Ovary (tissue), 9 donors: ENCODE results near the gene TMEM72. TPM values are rescaled to one million over a fixed set of nuclear protein-coding genes. Genes with fewer than 3 reads are reported as not detected.

Source experiments
- DNase-seq, 5 donors: peaks; one replicate each; pipeline ENCODE4 v3.0.0-alpha.2; 2019 to 2020
- H3K27ac ChIP-seq, 2 donors: fragments of 200-600 bp; one replicate each; pipeline versions ENCODE4 v1.5.1 to v1.8.0; 2019 to 2022
- H3K27me3 ChIP-seq: fragments of 200-600 bp; one replicate; pipeline ENCODE4 v1.8.0; 2022
- H3K36me3 ChIP-seq: fragments of 200-600 bp; sonication (generic); one replicate; pipeline ENCODE4 v1.5.1; 2019
- H3K4me1 ChIP-seq: one replicate; pipeline ENCODE4 v1.8.1; 2013; ENCODE audit warnings: mild to moderate bottlenecking, moderate library complexity; ENCODE audit not compliant: insufficient read depth
- H3K4me3 ChIP-seq: fragments of 200-600 bp; sonication (generic); one replicate; pipeline ENCODE4 v1.5.1; 2017
- H3K9me3 ChIP-seq, 2 donors: fragments of 200-600 bp in 1 of 2; sonication (generic) in 1 of 2; one replicate each; pipeline versions ENCODE4 v1.5.1 to v1.8.1; 2013 to 2019; ENCODE audit warnings: mild to moderate bottlenecking in 1 of 2, moderate library complexity in 1 of 2
- EP300 ChIP-seq: sonication (generic); formaldehyde crosslinking; IDR thresholded peaks from one replicate; pipeline ENCODE4 v1.6.1; 2017; ENCODE audit warnings: antibody characterized with exemption
- POLR2A ChIP-seq: fragments of 450-650 bp; IDR thresholded peaks from one replicate; pipeline ENCODE4 v1.6.1; 2017; ENCODE audit warnings: antibody characterized with exemption, mild to moderate bottlenecking, moderate library complexity
- WGBS, 3 donors: extraction: QIAGEN DNeasy Blood & Tissue Kit in 1 of 3; methylation state at CpG; one replicate each; pipeline versions ENCODE4 v1.1.5 to v1.1.7; 2013 to 2017; 5-methylcytosine and 5-hydroxymethylcytosine counted together
- intact Hi-C, 4 donors: fragments of 100-400 bp; cut with DNase I; formaldehyde crosslinking; loops; one replicate each; pipeline versions ENCODE4 v1.11.0 to v1.15.1; 2022 to 2023
- polyA plus RNA-seq, 2 donors: library from polyadenylated mRNA; stranded (reverse); fragments of 200-250 nt in 1 of 2; fragments of 350-450 nt in 1 of 2; fragmentation: Illumina TruSeq in 1 of 2; extraction: RNeasy Lipid Tissue Mini Kit (QIAGEN cat#74804) in 1 of 2; gene quantifications; one replicate each; pipeline ENCODE4 v1.2.3, GENCODE V29; 2013 to 2014
- total RNA-seq, 7 donors: library from RNA; depleted of rRNA in 2 of 7; stranded (reverse); fragments of >200 nt in 2 of 7; fragmentation: NEBNext Ultra II Directional in 3 of 7; extraction: Animal tissue kit (Norgen Biotek cat#: 25700) in 3 of 7; gene quantifications; one replicate each; pipeline versions ENCODE4 v1.1.0 to v1.2.4, GENCODE V29; 2016 to 2023
- TF ChIP-seq, protein P1 (sequence below), 3 donors: fragments of 450-650 bp in 2 of 3; fragments of 200-600 bp in 1 of 3; IDR thresholded peaks; one replicate each; pipeline versions ENCODE4 v1.5.1 to v1.8.0; 2016 to 2022; ENCODE audit warnings: antibody characterized with exemption in 3 of 3, mild to moderate bottlenecking in 1 of 3
- donor health status: DM: no; HTN: no; CAD: no; lungs with moderate emphysema.
- donor health status: DM: no; HTN: no; CAD: no.
- donor health status: Bipolar disorder and iron deficiency.
- donor health status: DM: yes; HTN: yes; CAD: no.
- donor health status: DM: no; HTN: no; CAD: no.
- donor health status: DM: yes; HTN: yes; CAD: no.

TMEM72 gene
- total and polyA plus RNA-seq, 9 donors: 0.05 TPM; not detected in 8

DNA sequence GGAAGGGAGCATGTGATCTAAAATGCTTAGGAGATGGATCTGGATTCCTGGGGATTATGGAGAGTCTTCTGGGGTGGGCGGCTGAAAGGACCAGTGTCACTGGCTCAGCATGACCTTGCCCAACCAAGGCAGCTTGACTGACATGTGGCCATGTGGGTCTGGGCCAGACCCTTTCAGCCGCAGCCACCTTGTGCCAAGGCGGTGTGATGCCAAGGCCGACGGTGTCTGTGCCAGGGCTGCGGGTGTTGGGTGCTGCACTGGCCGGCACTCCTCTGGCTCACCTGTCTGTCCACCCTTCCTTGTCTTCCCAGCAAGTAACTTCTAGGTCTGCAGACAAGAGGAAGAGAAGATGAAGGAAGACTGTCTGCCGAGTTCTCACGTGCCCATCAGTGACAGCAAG lies 58.7 kb downstream of the TMEM72 start:
- peaks cover 8% of the 10 kb centered on the region for H3K4me1 ChIP-seq
- intact Hi-C loops: no loop called here
- no peaks in the 10 kb centered on the region for H3K27me3 ChIP-seq
- 93 to 95% (median 94%) methylated on average over 9 of the region's 9 CpGs for WGBS, 3 donors
- H3K4me3 ChIP-seq: no peak overlapping the region
- H3K9me3 ChIP-seq: no peaks in the 10 kb centered on the region
- no peaks in the 10 kb centered on the region for H3K36me3 ChIP-seq
- H3K27ac ChIP-seq: no peak overlapping the region
- TF ChIP-seq, protein P1, sequence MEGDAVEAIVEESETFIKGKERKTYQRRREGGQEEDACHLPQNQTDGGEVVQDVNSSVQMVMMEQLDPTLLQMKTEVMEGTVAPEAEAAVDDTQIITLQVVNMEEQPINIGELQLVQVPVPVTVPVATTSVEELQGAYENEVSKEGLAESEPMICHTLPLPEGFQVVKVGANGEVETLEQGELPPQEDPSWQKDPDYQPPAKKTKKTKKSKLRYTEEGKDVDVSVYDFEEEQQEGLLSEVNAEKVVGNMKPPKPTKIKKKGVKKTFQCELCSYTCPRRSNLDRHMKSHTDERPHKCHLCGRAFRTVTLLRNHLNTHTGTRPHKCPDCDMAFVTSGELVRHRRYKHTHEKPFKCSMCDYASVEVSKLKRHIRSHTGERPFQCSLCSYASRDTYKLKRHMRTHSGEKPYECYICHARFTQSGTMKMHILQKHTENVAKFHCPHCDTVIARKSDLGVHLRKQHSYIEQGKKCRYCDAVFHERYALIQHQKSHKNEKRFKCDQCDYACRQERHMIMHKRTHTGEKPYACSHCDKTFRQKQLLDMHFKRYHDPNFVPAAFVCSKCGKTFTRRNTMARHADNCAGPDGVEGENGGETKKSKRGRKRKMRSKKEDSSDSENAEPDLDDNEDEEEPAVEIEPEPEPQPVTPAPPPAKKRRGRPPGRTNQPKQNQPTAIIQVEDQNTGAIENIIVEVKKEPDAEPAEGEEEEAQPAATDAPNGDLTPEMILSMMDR (IDR thresholded peaks at IDR 0.05): no peak
- TF ChIP-seq EP300: no peak
- no peak for TF ChIP-seq POLR2A
- peak in 2 of 5 donors; percentile 22 to 31 for DNase-seq

DNA sequence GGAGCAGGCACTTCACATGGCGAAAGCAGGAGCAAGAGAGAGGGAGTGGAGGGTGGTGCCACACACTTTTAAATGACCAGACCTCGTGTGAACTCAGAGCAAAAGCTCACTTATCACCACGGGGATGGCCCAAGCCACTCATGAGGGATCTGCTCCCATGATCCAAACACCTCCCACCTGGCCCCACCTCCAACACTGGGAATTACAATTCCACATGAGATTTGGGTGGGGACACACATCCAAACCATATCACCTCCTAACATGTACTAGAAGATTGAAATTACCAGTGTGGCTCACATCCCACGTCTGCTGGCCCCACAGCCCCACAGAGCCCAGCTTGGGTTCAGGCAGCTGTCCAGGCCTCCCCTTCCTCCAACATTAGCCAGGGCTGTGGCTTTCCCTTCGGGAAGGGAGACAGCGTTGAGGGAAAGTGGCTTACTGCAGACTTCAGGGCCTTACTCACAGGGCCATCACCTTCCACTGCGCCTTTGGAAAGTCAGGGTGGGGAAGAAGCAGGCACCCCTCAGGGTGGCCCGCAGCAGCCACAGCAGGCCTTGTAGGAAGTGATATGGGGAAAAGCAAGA lies 59.8 kb downstream of the TMEM72 start:
- no peaks in the 10 kb centered on the region for H3K27me3 ChIP-seq
- no peak for TF ChIP-seq EP300
- no peak for TF ChIP-seq POLR2A
- TF ChIP-seq, protein P1 (IDR thresholded peaks at IDR 0.05): no peak
- peak in 1 of 5 donors; percentile 29 for DNase-seq
- intact Hi-C loops: no loop called here
- 85 to 95% (median 89%) methylated on average over 8 of the region's 8 CpGs for WGBS, 3 donors
- H3K36me3 ChIP-seq: no peaks in the 10 kb centered on the region
- no peak overlapping the region for H3K4me3 ChIP-seq
- no peaks in the 10 kb centered on the region for H3K9me3 ChIP-seq
- no peak overlapping the region for H3K27ac ChIP-seq
- H3K4me1 ChIP-seq: peaks cover 7% of the 10 kb centered on the region

DNA sequence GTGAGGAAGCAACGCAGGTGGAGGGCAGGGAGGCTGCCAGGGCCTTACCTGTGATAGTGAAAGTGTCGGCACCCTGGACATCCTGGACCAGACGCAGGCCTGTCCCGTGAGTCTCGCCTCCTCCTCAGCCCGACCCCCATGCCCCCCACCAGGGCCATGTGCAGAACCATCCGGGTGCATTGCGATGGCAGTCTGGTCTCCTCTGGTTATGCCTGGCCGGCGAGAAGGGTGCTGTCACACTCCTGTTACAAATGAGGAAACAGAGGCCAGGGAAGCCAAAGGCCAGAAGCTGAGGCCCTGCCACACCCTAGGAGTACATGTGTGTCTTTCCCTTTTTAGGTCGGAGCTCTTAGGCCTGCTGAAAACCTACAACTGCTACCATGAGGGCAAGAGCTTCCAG lies 60.3 kb downstream of the TMEM72 start:
- peak in 2 of 5 donors; percentile 25 to 30 for DNase-seq
- Histone ChIP-seq H3K4me3 (no peak overlapping the region), H3K27ac (no peak overlapping the region), H3K36me3 (no peaks in the 10 kb centered on the region), H3K27me3 (no peaks in the 10 kb centered on the region), H3K4me1 (peaks cover 9% of the 10 kb centered on the region), H3K9me3 (no peaks in the 10 kb centered on the region)
- 88 to 93% (median 92%) methylated on average over 10 to 11 of the region's 11 CpGs for WGBS, 3 donors
- TF ChIP-seq, protein P1 (IDR thresholded peaks at IDR 0.05): no peak
- TF ChIP-seq EP300 (no peak), POLR2A (no peak)
- intact Hi-C loops: no loop called here

DNA sequence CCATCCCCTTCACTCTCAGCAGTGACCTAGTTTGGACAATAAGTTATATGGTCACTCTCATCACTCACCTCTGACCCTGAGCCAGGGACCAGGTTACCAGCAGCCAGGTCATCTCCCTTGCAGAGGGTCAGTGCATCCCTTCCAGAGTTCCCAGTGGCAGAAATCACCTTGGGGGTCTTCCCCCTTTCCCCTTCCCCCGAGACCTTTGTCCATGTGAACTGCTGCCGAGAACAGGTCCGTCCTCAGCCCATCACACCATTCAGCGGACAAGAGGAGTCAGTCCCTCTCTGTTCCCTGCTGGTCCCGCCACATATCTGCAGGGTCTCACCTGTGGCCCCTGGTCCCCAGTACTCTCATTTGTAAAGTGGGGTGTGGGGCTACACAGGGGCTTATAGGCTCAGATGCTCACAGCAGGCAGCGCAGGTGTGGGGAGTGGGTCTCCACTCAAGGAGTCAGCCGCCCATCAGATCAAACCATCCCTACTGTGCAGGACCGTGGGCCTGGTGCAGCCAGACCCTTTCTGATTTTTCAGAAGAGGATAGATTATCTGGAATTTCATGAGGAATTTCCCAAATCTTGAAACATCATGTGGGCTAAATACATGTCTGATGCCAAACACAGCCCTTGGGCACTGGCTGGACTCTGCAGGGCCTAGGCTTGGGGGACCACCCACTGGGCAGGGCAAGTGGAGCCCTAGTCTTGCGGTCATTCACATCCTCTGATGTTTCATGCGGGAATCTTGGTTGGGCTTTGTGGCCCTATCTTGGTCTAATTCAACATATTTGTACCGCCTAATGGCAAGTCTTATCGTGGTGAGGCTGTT lies 61.0 kb downstream of the TMEM72 start:
- WGBS, 3 donors: 92 to 99% (median 97%) methylated on average over 12 of the region's 12 CpGs
- Histone ChIP-seq H3K9me3 (no peaks in the 10 kb centered on the region), H3K27ac (no peak overlapping the region), H3K36me3 (no peaks in the 10 kb centered on the region), H3K27me3 (no peaks in the 10 kb centered on the region), H3K4me1 (peaks cover 15% of the 10 kb centered on the region), H3K4me3 (no peak overlapping the region)
- intact Hi-C loops: loop anchor here in 1 of 4 donors (2.0 kb wide), 1 partner anchor 39 kb away; no protein-coding TSS in a partner anchor
- TF ChIP-seq POLR2A: no peak
- TF ChIP-seq EP300: no peak
- TF ChIP-seq, protein P1 (IDR thresholded peaks at IDR 0.05): no peak
- peak in 2 of 5 donors; percentile 19 to 29 for DNase-seq
